ES-I3 (cell line): ENCODE measurements around the gene NCK1.

Source experiments
- H3K36me3 ChIP-seq: 2 replicates; pipeline ENCODE4 v1.6.1; 2013; ENCODE audit warnings: mild to moderate bottlenecking, low read length, control low read depth, moderate library complexity; ENCODE audit not compliant: insufficient read depth
- H3K4me1 ChIP-seq: 2 replicates; pipeline ENCODE4 v1.6.1; 2013; ENCODE audit warnings: mild to moderate bottlenecking, control low read depth, low read length; ENCODE audit not compliant: insufficient read depth
- H3K9ac ChIP-seq: 2 replicates; pipeline ENCODE4 v1.6.1; 2013; ENCODE audit warnings: low read depth, mild to moderate bottlenecking, low read length, moderate library complexity
- H3K9me3 ChIP-seq: 2 replicates; pipeline ENCODE4 v1.6.1; 2013; ENCODE audit warnings: mild to moderate bottlenecking, low read length, moderate library complexity; ENCODE audit not compliant: control insufficient read depth, insufficient read depth

NCK1 gene

DNA sequence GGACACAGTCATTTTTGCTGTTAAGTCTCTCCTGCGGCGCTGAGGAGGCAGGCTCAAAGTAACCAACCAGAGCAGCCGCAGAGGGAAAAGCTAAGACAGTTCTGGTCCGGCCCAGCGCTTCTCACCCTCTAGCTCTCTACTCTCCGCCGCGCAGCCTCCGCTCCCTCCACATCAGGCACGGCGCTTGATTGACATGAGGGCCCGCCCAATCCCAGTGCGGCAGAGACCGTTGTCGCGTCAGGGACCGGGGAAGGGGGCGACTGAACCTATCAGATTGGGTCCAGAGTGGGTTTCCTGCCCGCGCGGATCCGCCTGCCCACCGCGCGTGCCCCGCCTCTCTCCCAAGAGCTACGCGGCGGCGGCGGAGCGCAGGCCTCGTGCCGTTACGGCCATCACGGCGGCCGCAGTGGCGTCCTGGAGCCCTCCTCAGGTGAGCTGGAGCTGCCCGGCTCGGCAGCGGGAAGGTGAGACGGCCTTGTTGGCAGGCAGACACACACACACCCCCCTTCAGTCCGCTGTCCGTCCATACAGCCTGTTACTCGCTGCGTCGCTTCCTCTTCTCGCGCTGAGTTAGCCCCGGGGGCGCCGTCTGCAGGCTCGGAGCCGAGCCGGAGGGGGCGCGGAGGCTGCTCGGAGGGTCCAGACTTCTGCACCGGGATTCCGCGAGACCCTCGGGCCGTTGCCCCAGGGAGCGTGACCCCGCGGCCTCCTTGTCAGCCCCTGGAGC, at the start of gene NCK1:
Gene NCK1 (plus strand): TSS at position 319 of the 727 bp plus-strand sequence. CDS start 65,794 bp downstream, outside the sequence.
- Histone ChIP-seq H3K9ac (peak within 1 kb of the TSS; percentile 90), H3K4me1 (peaks cover 17% of the 10 kb centered on the region; the same call in 1 of the 2 replicates), H3K36me3 (no peaks in the 10 kb centered on the region), H3K9me3 (no peaks in the 10 kb centered on the region)

DNA sequence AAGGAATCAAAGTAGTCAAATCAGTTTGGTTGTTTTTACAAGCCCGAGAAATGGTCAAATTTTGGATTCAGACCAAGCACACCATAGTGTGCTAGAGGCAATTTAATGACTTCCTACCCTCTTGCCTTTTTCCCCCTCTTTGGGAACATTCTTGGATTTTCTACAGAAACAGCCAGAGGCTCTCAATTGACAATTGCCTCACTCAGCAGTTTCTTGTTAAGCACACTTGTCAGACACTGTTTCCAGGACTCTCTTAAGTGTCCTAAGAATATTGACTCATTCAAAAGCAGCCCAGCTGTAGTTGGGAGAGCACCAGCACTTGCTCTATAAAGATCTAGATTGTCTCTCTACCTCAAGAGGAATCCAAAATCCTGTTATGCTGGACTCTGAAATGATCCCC, 44.6 kb upstream of the NCK1 start:
- Histone ChIP-seq H3K9ac (no peak overlapping the region), H3K4me1 (peaks cover 6% of the 10 kb centered on the region; the same call in 1 of the 2 replicates), H3K36me3 (no peaks in the 10 kb centered on the region), H3K9me3 (no peaks in the 10 kb centered on the region)

DNA sequence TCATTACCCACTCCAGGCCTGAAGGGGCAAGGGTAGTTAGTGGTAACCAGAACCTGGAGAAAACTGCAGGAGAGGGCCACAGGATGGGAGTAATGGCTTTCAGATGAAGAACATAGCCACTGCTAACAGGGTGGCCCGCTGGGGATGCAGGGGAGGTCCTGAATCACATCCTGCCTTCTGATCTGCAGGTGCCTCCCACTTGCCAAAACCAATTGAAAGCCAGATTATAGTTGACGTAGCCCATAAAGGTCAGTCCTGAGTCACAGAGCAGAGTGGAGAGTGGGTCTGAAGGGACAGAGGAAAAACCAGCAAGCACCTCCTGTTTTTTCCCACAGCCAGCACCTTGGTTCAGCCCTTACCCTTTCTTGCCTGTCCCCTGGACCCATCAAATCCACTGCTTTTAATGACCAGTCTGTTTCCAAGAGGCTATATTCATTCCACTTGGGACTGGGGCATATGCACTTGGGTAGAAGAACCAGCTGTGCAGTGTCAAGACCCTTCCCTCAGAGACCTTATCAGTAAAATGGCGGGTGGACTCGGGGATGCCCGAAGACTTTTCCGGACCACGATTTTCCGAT, 43.7 kb upstream of the NCK1 start:
- peak overlapping the region; percentile 85 for H3K9ac ChIP-seq
- H3K36me3 ChIP-seq, result no peaks in the 10 kb centered on the region
- H3K4me1 ChIP-seq, result peaks cover 6% of the 10 kb centered on the region; the same call in 1 of the 2 replicates
- H3K9me3 ChIP-seq, result no peaks in the 10 kb centered on the region; the same call in 1 of the 2 replicates

DNA sequence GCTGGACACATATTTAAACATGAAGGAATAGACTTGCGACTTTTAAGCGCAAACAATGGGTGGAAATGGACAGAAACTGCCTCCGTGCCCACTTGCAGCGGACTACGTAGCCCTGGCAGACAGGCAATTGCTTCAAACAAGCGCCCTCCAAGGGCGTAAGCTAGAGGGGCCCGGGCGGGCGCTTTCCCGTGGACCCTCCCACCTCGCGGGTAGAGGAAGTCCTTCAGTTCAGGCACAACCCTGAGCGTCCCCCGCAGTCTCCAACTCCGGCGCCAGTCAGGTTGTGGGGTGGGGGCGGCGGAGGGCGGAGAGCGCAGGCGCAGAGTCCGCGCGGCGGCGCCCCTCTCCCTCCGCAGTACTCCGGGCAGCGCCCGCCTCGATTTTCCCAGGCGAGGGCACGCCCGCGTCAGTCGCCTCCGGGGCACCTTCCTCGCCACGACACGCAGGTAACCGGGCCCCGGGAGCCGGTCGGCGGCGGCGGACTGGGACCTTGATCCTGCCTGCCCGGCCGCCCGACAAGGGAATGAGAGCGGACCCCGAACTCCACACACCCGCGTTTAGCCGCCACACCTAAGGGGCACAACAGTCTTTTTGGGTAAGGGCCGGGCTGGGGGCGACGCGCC, 43.1 kb upstream of the NCK1 start, which contains the start of gene SLC35G2:
Gene SLC35G2 (plus strand): TSS at position 358 of the 623 bp plus-strand sequence. CDS start 35,335 bp downstream, outside the sequence.
- Histone ChIP-seq H3K9ac (peak within 1 kb of the TSS; percentile 85), H3K36me3 (no peaks in the 10 kb centered on the region), H3K4me1 (peaks cover 6% of the 10 kb centered on the region; the same call in 1 of the 2 replicates), H3K9me3 (no peaks in the 10 kb centered on the region; the same call in 1 of the 2 replicates)

DNA sequence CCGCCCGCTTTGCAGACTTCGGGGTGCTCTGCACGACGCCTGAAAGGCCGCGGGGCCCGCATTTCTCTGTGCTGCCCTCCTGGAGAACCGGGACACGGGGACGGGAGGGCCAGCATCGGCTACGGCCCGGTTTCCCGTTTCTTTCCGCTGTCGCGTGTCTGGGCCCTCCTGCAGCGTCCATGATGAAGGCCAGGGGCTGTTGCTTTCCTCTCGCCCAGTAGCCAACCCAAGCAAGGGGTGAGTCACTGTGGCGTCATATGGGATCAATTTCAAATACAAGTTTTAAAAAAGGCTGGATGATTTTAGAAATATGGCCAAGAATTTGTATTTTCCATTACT, 42.6 kb upstream of the NCK1 start:
- Histone ChIP-seq H3K9me3 (no peaks in the 10 kb centered on the region; the same call in 1 of the 2 replicates), H3K4me1 (peaks cover 6% of the 10 kb centered on the region; the same call in 1 of the 2 replicates), H3K36me3 (no peaks in the 10 kb centered on the region), H3K9ac (peak overlapping the region; percentile 85)

DNA sequence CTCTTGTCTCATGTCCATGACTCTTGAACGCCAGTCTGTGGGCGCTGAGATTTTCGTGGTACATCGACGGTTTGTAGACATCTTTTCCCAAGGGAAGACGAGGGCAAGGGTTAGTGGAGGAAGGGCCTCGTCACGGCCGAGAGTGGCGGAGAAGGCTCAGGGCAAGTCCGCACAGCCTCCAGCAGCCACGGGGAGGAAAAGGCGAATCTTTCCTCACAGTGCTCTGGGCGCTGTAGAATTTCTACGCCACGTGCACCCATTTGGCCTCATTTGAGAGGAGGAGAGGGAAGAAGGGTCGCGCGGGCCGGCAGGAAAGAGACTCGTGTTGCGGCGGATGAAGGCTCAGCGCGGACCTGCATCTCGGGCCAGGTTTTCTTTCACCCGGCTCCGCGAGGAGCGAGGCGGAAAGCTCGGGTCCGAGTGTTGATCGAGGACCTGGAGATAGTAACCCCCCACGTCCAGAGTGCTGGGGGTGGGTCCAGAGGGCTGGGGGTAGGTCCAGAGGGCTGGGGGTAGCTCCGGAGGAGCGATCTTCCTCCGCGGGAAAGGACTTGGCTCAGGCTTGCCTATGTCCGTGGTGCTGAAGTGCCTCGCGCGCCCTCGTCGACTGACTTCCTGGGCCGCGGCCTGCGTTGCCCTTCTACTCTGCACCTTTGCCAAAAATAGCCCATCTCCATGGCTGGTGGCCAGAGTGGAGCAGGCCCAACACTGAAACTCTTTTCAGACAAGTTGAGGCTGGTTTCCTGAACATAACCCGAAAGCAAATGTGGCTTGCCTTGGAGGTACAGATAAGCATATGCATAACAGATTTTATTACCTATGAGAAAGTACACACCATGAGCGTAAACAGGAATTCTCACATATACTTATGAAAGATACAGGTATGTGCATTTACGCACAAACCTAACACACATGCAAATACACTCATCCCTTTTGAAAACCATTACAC, 42.0 kb upstream of the NCK1 start:
- Histone ChIP-seq H3K4me1 (peaks cover 6% of the 10 kb centered on the region; the same call in 1 of the 2 replicates), H3K9ac (peak overlapping the region; percentile 85)

DNA sequence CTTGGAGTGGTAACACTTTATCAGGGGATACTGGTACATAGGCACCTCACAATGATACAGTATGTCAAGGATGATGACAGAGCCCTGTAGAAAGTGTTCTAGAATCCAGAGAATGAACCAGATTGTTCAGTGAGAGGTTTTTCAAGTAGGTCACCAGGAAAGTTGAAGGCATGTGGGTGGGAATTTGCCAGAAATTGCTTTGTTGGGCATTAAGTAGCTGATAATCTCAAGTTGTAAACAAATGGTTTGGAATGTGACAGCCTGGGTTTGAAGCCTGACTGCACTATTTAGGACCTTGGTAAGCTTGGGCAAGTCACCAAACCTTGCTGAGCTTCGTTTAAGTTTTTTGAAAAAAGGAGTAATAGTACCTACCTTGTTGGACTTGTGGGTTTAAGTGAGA, 30.5 kb upstream of the NCK1 start:
- no peaks in the 10 kb centered on the region for H3K9me3 ChIP-seq
- H3K4me1 ChIP-seq, result no peaks in the 10 kb centered on the region
- H3K36me3 ChIP-seq, result no peaks in the 10 kb centered on the region
- H3K9ac ChIP-seq, result no peak overlapping the region

More for the DNA sequence above, 42.0 kb upstream of the NCK1 start:
- H3K36me3 ChIP-seq, result no peaks in the 10 kb centered on the region
- H3K9me3 ChIP-seq, result no peaks in the 10 kb centered on the region; the same call in 1 of the 2 replicates

DNA sequence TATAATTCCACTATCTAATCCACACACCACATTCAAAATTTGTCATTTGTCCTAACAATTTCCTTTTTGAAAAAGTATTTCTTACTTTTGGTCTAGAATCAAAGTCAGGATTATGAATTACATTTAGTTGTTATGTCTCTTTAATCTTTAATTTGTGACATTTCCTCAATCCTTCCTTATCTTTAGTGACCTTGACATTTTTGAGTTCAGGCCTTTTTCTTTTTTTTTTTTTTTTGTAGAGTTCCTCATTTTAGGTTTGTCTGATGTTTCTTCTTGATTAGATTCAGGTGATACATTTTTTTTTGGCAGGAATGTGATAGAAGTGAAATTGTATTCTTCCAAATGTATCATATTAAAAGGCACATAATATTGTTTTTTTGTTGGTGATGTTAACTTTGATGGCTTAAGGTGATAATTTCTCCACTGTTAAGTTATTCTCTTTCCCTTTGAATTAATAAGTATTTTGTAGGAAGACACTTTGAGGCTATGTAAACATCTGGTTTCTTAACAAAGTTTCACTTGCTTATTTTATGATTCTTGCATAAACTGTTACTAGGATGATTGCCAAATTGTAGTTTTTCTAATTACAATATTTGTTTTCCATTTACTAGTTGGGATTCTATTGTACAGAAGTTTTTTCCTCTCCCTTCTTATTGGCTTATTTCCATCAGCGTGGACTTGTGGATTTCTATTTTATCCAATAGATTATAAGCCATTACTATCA, 26.8 kb upstream of the NCK1 start:
- Histone ChIP-seq H3K9ac (no peak overlapping the region), H3K36me3 (no peaks in the 10 kb centered on the region), H3K9me3 (no peaks in the 10 kb centered on the region), H3K4me1 (peaks cover 17% of the 10 kb centered on the region)

DNA sequence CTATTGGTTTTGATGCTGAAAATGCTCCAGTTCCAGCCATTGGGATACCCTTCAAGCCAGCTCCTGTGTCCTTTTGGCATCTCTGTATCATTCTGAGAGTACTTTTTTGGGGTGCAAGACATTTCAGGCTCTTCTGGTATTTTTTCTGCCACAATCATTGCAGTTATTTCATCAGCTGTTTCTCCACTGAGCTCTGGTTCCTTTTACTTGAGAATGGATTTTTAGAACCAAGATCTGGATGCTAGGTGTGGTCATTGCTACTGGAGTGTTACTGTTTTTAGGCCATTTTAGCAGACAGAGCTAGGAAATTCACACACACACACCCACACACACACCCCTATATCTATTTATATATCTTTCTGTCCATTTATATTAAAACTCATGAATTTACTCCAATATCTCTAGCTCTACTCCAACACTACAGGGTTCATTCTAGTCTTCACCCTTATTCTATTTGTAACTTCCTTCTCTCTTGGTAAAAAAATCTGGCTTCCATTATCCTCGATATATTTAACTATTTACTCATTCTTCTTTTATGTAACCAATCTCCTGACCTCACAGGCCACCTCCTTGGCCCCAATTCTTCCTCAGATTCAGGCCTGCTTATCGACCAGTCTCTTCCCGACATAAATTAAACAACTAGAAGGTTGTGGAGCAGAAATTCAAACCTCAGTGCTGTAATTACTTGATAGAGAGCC, 26.0 kb upstream of the NCK1 start:
- Histone ChIP-seq H3K9me3 (no peaks in the 10 kb centered on the region), H3K9ac (no peak overlapping the region), H3K4me1 (peaks cover 17% of the 10 kb centered on the region), H3K36me3 (no peaks in the 10 kb centered on the region)

DNA sequence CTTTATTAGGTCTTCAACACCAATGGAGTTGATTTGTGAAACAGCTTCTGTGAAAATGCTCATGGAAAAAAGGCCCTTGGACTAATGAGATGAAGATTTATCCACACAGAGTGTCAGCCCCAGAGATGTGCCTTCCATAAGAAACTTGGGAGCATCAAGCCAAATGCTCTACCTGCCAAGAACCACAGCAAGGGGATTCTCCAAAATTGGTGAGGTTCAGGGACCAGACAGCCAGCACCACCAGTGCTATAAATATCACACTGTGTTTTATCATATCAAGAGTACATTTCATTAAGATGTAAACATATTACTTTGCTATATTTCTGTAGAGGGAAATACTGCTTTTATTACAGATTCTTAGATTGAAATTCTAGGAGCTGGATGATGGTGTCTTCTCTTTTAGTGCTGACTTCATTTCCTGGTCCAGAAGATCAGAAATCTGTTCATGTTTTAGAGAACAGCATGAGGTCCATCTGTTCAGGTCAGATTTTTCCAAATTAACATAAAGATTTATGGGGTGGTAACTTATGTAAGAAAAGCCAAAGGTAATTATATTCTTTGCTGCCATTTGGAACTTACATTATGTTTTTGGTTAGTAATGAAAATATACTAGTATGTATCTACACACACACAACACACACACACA, 25.4 kb upstream of the NCK1 start:
- peaks cover 17% of the 10 kb centered on the region for H3K4me1 ChIP-seq
- H3K9me3 ChIP-seq, result no peaks in the 10 kb centered on the region
- H3K36me3 ChIP-seq, result no peaks in the 10 kb centered on the region
- no peak overlapping the region for H3K9ac ChIP-seq

DNA sequence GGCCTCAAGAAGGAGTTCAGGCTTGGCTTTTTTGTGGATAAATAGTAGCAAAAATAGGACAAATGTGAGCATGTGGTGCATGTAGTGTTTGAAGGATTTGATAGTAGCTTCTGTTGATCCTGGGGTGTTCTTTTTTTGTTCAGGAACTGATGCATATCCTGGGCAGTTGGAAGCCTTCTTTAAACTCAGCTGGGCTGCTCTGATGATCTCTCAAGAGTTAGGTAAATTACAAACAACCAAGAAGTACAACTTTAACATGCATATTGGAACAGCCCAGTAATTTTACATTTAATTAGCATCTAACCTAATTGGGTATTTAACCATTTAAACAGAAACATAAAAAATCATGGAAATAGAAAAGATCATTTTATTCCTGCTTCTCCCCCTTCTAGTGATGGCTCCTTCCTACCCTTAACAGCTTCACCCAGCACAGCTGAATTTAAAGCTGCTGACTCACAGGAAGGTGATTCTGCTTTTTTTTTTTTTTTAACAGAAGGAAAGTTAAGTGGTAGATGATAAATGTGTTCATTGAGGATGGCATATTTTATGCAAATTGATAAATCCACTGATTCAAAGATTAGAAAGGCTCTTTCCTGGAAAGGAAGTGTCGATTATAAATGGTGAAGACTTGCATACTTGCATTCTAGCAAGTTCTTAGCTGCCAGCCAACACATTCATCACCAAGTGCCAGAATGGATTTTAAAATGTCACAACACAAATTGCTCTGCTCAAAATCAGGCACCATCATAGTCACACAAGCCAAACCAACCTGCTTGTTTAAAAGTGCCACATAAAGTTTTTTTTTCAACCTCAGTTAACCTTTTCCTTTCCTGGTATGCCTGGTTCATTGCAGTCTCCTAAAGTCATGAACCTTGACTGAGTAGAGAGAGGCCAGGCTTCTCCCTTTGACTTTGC, 23.1 kb upstream of the NCK1 start:
- Histone ChIP-seq H3K4me1 (peaks cover 17% of the 10 kb centered on the region), H3K9me3 (no peaks in the 10 kb centered on the region), H3K9ac (no peak overlapping the region)

DNA sequence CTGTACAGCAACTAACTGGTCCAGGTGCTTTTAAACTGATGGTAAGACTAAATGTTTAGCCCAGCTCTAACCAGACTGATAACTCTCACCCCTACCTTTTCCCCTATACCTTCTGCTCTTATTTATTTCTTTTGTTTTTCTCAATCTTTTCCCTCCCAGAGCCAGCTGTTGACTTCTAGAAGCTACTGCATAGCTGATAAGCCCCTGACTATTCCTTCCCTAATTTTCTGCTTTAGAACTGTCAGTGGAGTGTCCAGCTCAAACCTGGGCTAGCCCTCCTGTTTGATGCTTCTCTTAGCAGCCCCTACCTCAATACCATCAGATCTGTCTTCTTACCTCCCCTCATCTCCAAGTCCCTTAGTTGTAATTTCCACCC, 22.5 kb upstream of the NCK1 start:
- Histone ChIP-seq H3K9me3 (no peaks in the 10 kb centered on the region), H3K36me3 (0 out of 2 replicates have a peak, but pooled peaks cover 7% of the 10 kb centered on the region), H3K9ac (no peak overlapping the region), H3K4me1 (peaks cover 17% of the 10 kb centered on the region)

More for the DNA sequence above, 23.1 kb upstream of the NCK1 start:
- H3K36me3 ChIP-seq, result 0 out of 2 replicates have a peak, but pooled peaks cover 7% of the 10 kb centered on the region
